ENCODE results near the gene NEMP1.
"Not testable (repeated sequence)": the region's sequence is repeated elsewhere in the genome, so short reads cannot be mapped to it uniquely, and the experiment has no call there.

Gene NEMP1

GRCh38 chr12:57053901-57054300 is 24.7 kb downstream of the NEMP1 start:
- DNase-seq (ENCODE audit: low spot score): not testable (repeated sequence)

GRCh38 chr12:57053146-57053545 is 25.4 kb downstream of the NEMP1 start:
- not testable (repeated sequence) for DNase-seq (ENCODE audit: low spot score)

- DNase-seq (ENCODE audit: low spot score): no peak
These were observed 27.6 kb downstream of the NEMP1 start for GRCh38 chr12:57051011-57051410.

GRCh38 chr12:57049890-57050289 is 28.7 kb downstream of the NEMP1 start, which contains the start of gene MYO1A:
MYO1A (minus strand) TSS chr12:57050129; CDS start chr12:57048323, 1,806 bp downstream.
- peak; percentile 35 for DNase-seq (ENCODE audit: low spot score)

- no peak for DNase-seq (ENCODE audit: low spot score)
These were observed 29.5 kb downstream of the NEMP1 start for GRCh38 chr12:57049119-57049446.

- DNase-seq (ENCODE audit: low spot score): no peak
These were observed 30.0 kb downstream of the NEMP1 start for GRCh38 chr12:57048423-57049118.

- DNase-seq (ENCODE audit: low spot score): no peak
These were observed 30.6 kb downstream of the NEMP1 start for GRCh38 chr12:57047981-57048380.

GRCh38 chr12:57046947-57047890 is 31.4 kb downstream of the NEMP1 start:
- no peak for DNase-seq (ENCODE audit: low spot score)

GRCh38 chr12:57046086-57046791 is 32.4 kb downstream of the NEMP1 start:
- no peak for DNase-seq (ENCODE audit: low spot score)

GRCh38 chr12:57044889-57045288 is 33.7 kb downstream of the NEMP1 start:
- DNase-seq (ENCODE audit: low spot score): no peak

- DNase-seq (ENCODE audit: low spot score): no peak
These were observed 34.1 kb downstream of the NEMP1 start for GRCh38 chr12:57044468-57044867.

GRCh38 chr12:57042695-57043094 is 35.9 kb downstream of the NEMP1 start:
- DNase-seq (ENCODE audit: low spot score): no peak

GRCh38 chr12:57040750-57041149 is 37.8 kb downstream of the NEMP1 start:
- no peak for DNase-seq (ENCODE audit: low spot score)

- DNase-seq (ENCODE audit: low spot score): no peak
These were observed 38.4 kb downstream of the NEMP1 start for GRCh38 chr12:57040211-57040610.

GRCh38 chr12:57039016-57039798 is 39.4 kb downstream of the NEMP1 start:
- no peak for DNase-seq (ENCODE audit: low spot score)

GRCh38 chr12:57037264-57037663 is 41.3 kb downstream of the NEMP1 start:
- DNase-seq (ENCODE audit: low spot score): no peak

GRCh38 chr12:57033431-57033830 is 45.2 kb downstream of the NEMP1 start:
- no peak for DNase-seq (ENCODE audit: low spot score)

GRCh38 chr12:57031789-57032188 is 46.8 kb downstream of the NEMP1 start:
- DNase-seq (ENCODE audit: low spot score): no peak

- no peak for DNase-seq (ENCODE audit: low spot score)
These were observed 47.4 kb downstream of the NEMP1 start for GRCh38 chr12:57031138-57031725.

- no peak for DNase-seq (ENCODE audit: low spot score)
These were observed 49.1 kb downstream of the NEMP1 start for GRCh38 chr12:57029457-57029856.

GRCh38 chr12:57027805-57028153 is 50.8 kb downstream of the NEMP1 start:
- DNase-seq (ENCODE audit: low spot score): no peak

All from HuH-7.5 (cell line).